Memory B cell (primary cell): ENCODE results near the gene CARD10.

Experiments
- ATAC-seq: fragments of 150-1000 bp; cut with Tn5 transposase; 2 replicates; pipeline ENCODE4 v1.10.0; 2021; ENCODE audit warnings: low read depth, mild to moderate bottlenecking, moderate library complexity
- DNase-seq, 2 donors: peaks; one replicate each; pipeline ENCODE4 v3.0.0; 2022; ENCODE audit warnings: low spot score in 2 of 2
- H3K27ac Mint-ChIP-seq: one replicate; pipeline ENCODE4 v1.8.0; 2022; ENCODE audit warnings: mild to moderate bottlenecking, moderate library complexity, mixed read lengths
- H3K27me3 Mint-ChIP-seq: one replicate; pipeline ENCODE4 v1.8.0; 2022; ENCODE audit warnings: mixed read lengths
- H3K36me3 Mint-ChIP-seq: one replicate; pipeline ENCODE4 v1.8.0; 2022; ENCODE audit warnings: mild to moderate bottlenecking, mixed read lengths
- H3K4me1 Mint-ChIP-seq: one replicate; pipeline ENCODE4 v1.8.0; 2022; ENCODE audit warnings: mixed read lengths
- H3K4me3 Mint-ChIP-seq: one replicate; pipeline ENCODE4 v1.8.0; 2022; ENCODE audit warnings: mild to moderate bottlenecking, moderate library complexity, mixed read lengths
- H3K9me3 Mint-ChIP-seq: one replicate; pipeline ENCODE4 v1.8.0; 2022; ENCODE audit warnings: mixed read lengths

Gene CARD10

DNA sequence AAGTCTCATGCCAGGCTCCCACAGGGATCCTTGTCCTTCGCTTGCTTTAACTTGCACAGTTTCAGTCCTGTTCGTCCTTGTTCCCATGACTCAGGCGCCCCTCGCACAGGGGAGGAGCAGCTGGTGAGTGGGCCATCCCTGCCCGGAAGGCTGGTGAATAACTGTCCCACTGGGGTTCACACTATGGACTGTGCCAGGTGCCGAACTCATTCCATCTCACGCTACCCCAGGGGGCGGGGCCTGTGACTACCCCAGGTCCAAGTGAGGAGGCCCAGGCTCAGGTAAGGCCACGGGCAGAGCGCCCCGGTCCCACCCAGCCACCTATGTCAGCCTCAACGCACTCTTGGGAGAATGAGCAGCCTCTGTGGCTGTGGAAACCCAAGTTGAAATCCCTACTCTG, 7.2 kb upstream of the CARD10 start:
- no peak for DNase-seq
- peaks cover 16% of the 10 kb centered on the region for H3K27me3 Mint-ChIP-seq
- no peak for ATAC-seq

DNA sequence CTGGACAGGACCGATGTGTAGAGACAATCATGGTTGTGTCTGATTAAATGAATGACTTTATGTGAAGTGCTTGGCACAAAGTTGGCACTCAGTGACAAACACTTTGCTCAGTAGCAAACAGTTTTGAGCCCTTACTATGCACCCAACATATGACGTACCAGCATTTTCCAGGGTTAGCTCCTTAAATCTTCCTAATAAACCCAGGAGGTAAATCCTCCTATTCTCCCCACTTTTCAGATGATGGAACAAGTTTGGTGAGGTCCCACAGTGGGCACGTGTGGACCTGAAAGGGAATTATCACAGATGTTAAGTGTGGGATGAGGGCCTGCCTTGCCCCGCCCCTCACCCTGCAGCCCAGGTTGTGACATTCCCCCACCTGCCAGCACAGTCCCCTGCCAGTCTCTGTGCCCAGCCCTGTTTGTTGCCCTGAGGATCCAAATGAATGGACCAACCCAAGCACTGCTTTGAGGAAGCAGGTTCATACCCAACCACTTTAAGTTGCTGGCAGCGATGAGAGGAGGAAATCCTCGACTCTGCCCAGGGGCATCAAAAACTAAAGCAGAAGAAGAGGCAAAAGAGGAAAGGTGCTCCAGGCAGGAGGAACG, 6.6 kb upstream of the CARD10 start:
- Mint-ChIP-seq H3K27ac (no peak overlapping the region), H3K27me3 (peaks cover 21% of the 10 kb centered on the region), H3K36me3 (no peaks in the 10 kb centered on the region), H3K4me1 (no peaks in the 10 kb centered on the region), H3K9me3 (no peaks in the 10 kb centered on the region), H3K4me3 (no peak overlapping the region)
- DNase-seq (no peak), ATAC-seq (no peak)

More for the DNA sequence above, 7.2 kb upstream of the CARD10 start:
- no peak overlapping the region for H3K4me3 Mint-ChIP-seq
- no peak overlapping the region for H3K27ac Mint-ChIP-seq
- H3K36me3 Mint-ChIP-seq = no peaks in the 10 kb centered on the region
- H3K4me1 Mint-ChIP-seq = no peaks in the 10 kb centered on the region
- H3K9me3 Mint-ChIP-seq = no peaks in the 10 kb centered on the region

DNA sequence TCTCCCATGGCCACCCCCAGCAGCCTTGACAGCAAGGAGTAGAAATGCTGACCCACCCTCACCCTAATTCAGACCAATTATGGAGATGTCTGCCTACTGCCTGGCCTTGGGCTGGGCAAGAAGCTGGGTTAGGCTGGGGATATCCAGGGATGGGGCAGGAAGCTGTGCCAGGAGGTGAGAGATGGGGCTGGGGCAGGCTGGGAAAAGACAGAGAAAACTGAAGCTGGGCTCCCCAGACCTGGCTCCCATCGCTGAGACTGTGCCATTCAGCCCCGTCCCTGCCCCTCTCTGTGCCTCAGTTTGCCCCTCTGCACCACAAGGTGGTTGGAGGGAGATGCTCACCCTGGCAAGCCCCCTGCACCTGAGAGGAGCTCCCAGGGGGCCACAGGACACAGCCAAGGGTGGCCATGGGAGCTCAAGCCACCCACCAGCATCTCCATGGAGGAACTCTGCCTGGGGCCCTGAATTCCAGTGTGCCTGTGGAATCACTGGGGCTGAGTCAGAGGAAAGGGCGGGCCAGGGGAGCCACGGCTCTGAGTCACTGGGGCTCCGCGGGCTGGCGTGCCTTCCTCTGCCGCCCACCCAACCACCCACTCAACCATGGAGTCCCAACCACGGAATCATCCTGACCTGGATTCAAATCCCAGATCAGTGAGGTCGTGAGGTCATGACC, 6.0 kb upstream of the CARD10 start:
- DNase-seq = no peak
- ATAC-seq = no peak
- H3K36me3 Mint-ChIP-seq = no peaks in the 10 kb centered on the region

GRCh38 chr22:37522482-37522881, 3.3 kb upstream of the CARD10 start:
- DNase-seq = no peak
- peaks cover 26% of the 10 kb centered on the region for H3K27me3 Mint-ChIP-seq
- H3K4me3 Mint-ChIP-seq = no peak overlapping the region
- no peak for ATAC-seq
- no peaks in the 10 kb centered on the region for H3K9me3 Mint-ChIP-seq
- H3K27ac Mint-ChIP-seq = no peak overlapping the region
- H3K4me1 Mint-ChIP-seq = no peaks in the 10 kb centered on the region
- no peaks in the 10 kb centered on the region for H3K36me3 Mint-ChIP-seq

More for the DNA sequence above, 6.0 kb upstream of the CARD10 start:
- Mint-ChIP-seq H3K9me3 (no peaks in the 10 kb centered on the region), H3K4me3 (no peak overlapping the region), H3K27ac (no peak overlapping the region), H3K27me3 (peaks cover 22% of the 10 kb centered on the region), H3K4me1 (no peaks in the 10 kb centered on the region)

DNA sequence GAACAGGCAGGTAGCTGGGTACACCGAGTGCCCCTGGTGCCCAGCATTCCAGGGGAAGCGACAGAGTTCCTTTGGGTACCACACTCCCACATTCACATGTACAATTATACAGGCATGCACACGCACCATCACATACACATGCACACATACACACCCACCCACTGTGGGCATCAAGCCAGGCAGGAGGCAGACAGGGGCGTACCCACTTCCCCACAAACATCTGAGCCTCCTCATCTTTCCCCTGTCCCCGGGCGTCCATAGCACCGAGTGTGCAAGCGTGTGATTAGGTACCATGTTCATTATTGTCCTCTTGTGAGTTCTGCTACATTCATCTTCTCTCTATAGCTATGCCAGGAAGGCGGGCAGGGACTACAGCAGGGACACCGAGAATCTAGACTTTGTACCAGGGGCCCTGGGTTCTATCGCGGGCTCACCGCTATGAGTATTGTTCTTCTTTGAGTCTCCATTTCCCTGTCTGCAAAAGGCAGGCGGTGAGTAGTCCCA, 2.1 kb upstream of the CARD10 start:
- Mint-ChIP-seq H3K4me1 (no peaks in the 10 kb centered on the region), H3K4me3 (no peak overlapping the region), H3K27ac (no peak overlapping the region), H3K27me3 (peaks cover 28% of the 10 kb centered on the region), H3K9me3 (peaks cover 1% of the 10 kb centered on the region), H3K36me3 (no peaks in the 10 kb centered on the region)
- no peak for DNase-seq
- ATAC-seq = no peak

- no peak for ATAC-seq
- H3K36me3 Mint-ChIP-seq = peaks cover 2% of the 10 kb centered on the region
- no peaks in the 10 kb centered on the region for H3K4me1 Mint-ChIP-seq
- H3K9me3 Mint-ChIP-seq = peaks cover 4% of the 10 kb centered on the region
- H3K27me3 Mint-ChIP-seq = peaks cover 24% of the 10 kb centered on the region
- no peak overlapping the region for H3K27ac Mint-ChIP-seq
- no peak for DNase-seq
- H3K4me3 Mint-ChIP-seq = no peak overlapping the region
These were observed 1.6 kb upstream of the CARD10 start for GRCh38 chr22:37520776-37521191.

DNA sequence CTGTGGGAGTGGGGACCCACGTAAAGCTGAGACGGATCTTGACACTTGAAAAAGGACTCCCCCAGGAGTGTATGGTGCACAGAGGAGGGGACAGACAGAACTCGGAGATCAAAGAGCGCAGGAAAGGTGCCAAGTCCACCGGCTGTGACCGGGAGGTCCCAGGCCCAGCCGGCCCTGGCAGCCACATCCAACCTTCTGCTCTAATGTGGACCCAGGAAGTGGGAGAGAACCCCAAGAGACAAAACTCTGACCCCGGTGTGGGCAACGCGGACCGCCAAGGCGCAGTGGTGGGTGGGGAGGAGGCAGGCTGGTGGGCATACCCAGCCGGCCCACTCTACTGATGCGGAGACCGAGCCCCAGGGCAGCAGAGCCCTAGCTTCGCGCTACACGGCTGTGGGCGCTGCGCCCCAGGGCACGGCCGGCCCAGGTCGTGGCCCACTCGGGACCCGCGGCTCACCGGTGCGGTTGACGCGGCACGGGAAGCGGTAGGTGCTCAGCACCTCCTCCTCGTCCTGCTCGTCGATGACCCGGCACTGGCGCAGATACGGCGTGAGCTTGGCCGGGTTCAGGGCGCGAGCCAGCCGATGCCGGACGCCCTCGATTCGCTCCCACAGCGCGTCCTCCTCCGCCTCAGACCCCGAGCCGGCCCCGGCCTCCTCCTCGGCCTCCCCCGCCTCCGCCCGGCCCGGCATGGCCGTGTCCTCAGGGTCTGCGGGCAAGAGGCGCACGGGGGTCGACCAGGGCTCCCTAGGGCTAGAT, 527 bp downstream of the CARD10 start:
- peaks cover 25% of the 10 kb centered on the region for H3K27me3 Mint-ChIP-seq

GRCh38 chr22:37517826-37518450, 1.3 kb downstream of the CARD10 start:
- peaks cover 4% of the 10 kb centered on the region for H3K9me3 Mint-ChIP-seq
- no peak for ATAC-seq
- no peaks in the 10 kb centered on the region for H3K4me1 Mint-ChIP-seq
- H3K27me3 Mint-ChIP-seq = peaks cover 22% of the 10 kb centered on the region
- peak overlapping the region; percentile 75 for H3K4me3 Mint-ChIP-seq
- no peak overlapping the region for H3K27ac Mint-ChIP-seq
- no peak for DNase-seq
- H3K36me3 Mint-ChIP-seq = peaks cover 2% of the 10 kb centered on the region

More for the DNA sequence above, 527 bp downstream of the CARD10 start:
- no peaks in the 10 kb centered on the region for H3K4me1 Mint-ChIP-seq
- ATAC-seq (peak; percentile 21), DNase-seq (no peak)
- peaks cover 4% of the 10 kb centered on the region for H3K9me3 Mint-ChIP-seq
- H3K27ac Mint-ChIP-seq = no peak overlapping the region
- peak overlapping the region; percentile 75 for H3K4me3 Mint-ChIP-seq
- H3K36me3 Mint-ChIP-seq = peaks cover 2% of the 10 kb centered on the region

- no peak for DNase-seq
- Mint-ChIP-seq H3K4me1 (no peaks in the 10 kb centered on the region), H3K9me3 (peaks cover 4% of the 10 kb centered on the region), H3K36me3 (peaks cover 2% of the 10 kb centered on the region), H3K4me3 (no peak overlapping the region), H3K27ac (no peak overlapping the region), H3K27me3 (peaks cover 21% of the 10 kb centered on the region)
- no peak for ATAC-seq
These were observed 2.8 kb downstream of the CARD10 start for GRCh38 chr22:37516456-37516855.

DNA sequence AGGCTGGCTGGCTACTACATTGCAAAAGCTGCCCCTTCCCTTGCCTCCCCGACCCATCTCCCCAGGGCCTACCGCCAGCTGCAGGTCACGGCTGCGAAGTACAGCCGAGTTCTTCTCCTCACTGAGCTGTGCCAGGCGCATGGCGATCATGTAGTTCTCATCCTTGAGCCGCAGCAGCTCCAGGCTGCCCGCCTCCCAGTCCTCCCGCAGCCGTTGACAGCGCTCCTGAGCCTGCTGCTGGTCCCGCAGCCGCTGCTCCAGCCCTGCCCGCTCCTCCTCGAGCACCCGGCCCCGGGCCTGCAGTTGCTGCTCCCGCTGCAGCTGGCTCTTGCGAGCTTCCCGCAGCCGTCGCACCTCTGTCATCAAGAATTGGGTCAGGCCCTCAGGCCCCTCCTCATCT, 3.3 kb downstream of the CARD10 start:
- H3K4me3 Mint-ChIP-seq = no peak overlapping the region
- peaks cover 2% of the 10 kb centered on the region for H3K36me3 Mint-ChIP-seq
- no peak for DNase-seq
- ATAC-seq = no peak
- peaks cover 16% of the 10 kb centered on the region for H3K27me3 Mint-ChIP-seq
- H3K9me3 Mint-ChIP-seq = peaks cover 4% of the 10 kb centered on the region
- H3K4me1 Mint-ChIP-seq = no peaks in the 10 kb centered on the region
- no peak overlapping the region for H3K27ac Mint-ChIP-seq

GRCh38 chr22:37514526-37515051, 4.6 kb downstream of the CARD10 start:
- DNase-seq (no peak), ATAC-seq (no peak)
- Mint-ChIP-seq H3K4me3 (no peak overlapping the region), H3K27ac (no peak overlapping the region), H3K9me3 (peaks cover 4% of the 10 kb centered on the region), H3K4me1 (no peaks in the 10 kb centered on the region), H3K27me3 (peaks cover 18% of the 10 kb centered on the region), H3K36me3 (peaks cover 2% of the 10 kb centered on the region)

GRCh38 chr22:37511395-37512104, 7.7 kb downstream of the CARD10 start:
- no peak for DNase-seq

DNA sequence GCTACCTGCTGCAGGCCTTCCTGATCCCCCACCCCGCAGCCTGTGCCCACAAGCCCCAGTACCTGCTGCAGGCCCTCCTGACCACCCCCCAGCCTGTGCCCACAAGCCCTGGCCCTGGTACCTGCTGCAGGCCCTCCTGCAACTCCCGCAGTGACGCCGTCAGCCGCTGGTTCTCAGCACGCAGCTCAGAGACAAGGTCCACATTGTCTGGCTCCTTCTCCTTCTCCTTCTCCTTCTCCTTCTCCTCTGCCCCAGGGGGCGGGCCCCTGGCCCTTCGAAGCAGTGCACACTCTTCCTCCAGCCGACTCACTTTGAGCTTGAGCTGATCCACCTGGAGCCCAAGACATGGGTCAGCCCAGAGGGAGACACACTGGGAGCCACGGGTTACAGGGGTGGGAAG, 9.1 kb downstream of the CARD10 start:
- Mint-ChIP-seq H3K4me3 (no peak overlapping the region), H3K9me3 (no peaks in the 10 kb centered on the region), H3K27me3 (peaks cover 14% of the 10 kb centered on the region), H3K4me1 (no peaks in the 10 kb centered on the region), H3K27ac (no peak overlapping the region), H3K36me3 (no peaks in the 10 kb centered on the region)
- ATAC-seq (no peak), DNase-seq (no peak)

More at GRCh38 chr22:37511395-37512104, 7.7 kb downstream of the CARD10 start:
- no peaks in the 10 kb centered on the region for H3K4me1 Mint-ChIP-seq
- H3K36me3 Mint-ChIP-seq = peaks cover 2% of the 10 kb centered on the region
- peak overlapping the region; percentile 45 for H3K27ac Mint-ChIP-seq
- peaks cover 17% of the 10 kb centered on the region for H3K27me3 Mint-ChIP-seq
- ATAC-seq = no peak
- H3K9me3 Mint-ChIP-seq = peaks cover 4% of the 10 kb centered on the region
- no peak overlapping the region for H3K4me3 Mint-ChIP-seq
